ENCODE measurements around the gene PWWP2B. TPM values are rescaled to one million over a fixed set of nuclear protein-coding genes. Genes with fewer than 3 reads are reported as not detected.
A peak's percentile ranks its signal among the peaks of the same experiment; 100 is the strongest.

Gene PWWP2B
- total and polyA plus RNA-seq, 2 of the 4 experiments (the other 2 are of a cell fraction), result 1.7 to 2.2 TPM

DNA sequence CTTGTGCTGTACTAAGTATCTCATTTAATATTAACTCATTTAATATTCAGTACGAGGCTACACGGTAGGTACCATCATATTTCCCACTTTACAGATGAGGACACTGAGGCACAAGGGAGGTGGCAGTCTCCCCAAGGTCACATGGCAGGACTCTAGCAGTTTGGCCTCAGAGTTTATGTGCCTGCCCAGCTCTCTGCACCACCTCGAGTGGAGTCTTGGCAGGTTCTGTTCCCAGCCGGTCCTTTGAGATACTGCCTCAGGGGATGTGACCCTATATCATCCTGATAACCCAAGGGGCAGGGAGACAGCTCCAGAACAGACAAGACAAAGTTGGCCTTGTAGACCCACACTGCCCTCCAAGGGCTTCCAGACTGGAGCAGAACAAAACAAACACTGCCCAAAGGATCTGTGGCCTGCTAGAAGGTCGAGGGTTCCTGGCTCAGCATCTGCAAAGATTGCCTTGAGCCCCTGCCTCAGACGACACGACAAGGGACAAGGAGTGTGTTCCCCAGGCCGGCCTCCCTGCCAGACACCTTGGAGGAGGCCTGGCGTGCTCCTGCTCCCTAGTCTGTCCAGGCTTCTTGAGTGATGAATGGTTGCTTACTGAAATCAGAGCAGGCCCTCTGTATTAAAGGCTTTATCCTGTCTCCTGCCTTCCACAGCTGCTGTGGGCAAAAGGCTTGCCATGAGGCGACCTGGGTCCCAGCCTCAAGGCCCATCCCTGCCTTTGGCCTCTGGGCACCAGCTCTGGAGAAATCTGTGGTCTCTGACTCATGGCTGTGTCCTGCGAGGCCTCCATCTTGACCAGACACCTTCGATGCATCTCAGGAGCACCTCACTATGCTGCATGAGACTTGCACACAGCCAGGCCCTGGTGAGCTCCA is 3.9 kb upstream of the PWWP2B start:
- in situ Hi-C loops (cut with MboI; ENCODE audit: low sequenced_read_pairs) (loop anchor here (5.0 to 10.0 kb wide), 2 partner anchors 59 to 242 kb away; no protein-coding TSS in a partner anchor), intact Hi-C loops (cut with micrococcal nuclease) (loop anchor here (5.0 kb wide), 1 partner anchor 244 kb away; no protein-coding TSS in a partner anchor), dilution Hi-C loops (cut with HindIII; ENCODE audit: low sequenced_read_pairs, unreplicated experiment) (no loop called here)
- Histone ChIP-seq H2BK120ac (ENCODE audit: low read depth, low read length) (no peak overlapping the region), H3K79me1 (ENCODE audit: low read depth in 1 of 2, low read length in 2 of 2) (peaks cover 0 to 7% of the 10 kb centered on the region in 2 experiments; a peak in 2 of 4 replicates), H3K14ac (replicated peaks; ENCODE audit: low read depth, low read length) (no peak overlapping the region), H4K91ac (ENCODE audit: insufficient read depth, low read depth, low read length) (no peak overlapping the region), H2AK9ac (replicated peaks; ENCODE audit: low read depth, low read length, poor library complexity) (peak overlapping the region; percentile 33), H3K4me3 (ENCODE audit: insufficient read depth, low read depth, low read length) (no peak overlapping the region), H3K4ac (ENCODE audit: low read depth, low read length) (peak overlapping the region; percentile 7; the same call in 1 of the 2 replicates), H4K20me1 (ENCODE audit: insufficient read depth, low read length) (0 out of 2 replicates have a peak, but pooled peaks cover 2% of the 10 kb centered on the region), H2AFZ (replicated peaks; ENCODE audit: low read length, poor library complexity) (peak overlapping the region; percentile 13), H2BK20ac (ENCODE audit: low read depth, low read length) (no peak overlapping the region), H3K9me3 (ENCODE audit: control insufficient read depth, insufficient read depth, low read length) (no peaks in the 10 kb centered on the region), H3K27me3 (ENCODE audit: control insufficient read depth, insufficient read depth, low read length) (peaks cover 3% of the 10 kb centered on the region; the same call in 1 of the 2 replicates), H3K9me1 (ENCODE audit: insufficient read depth, low read length) (peaks cover 11% of the 10 kb centered on the region; the same call in 1 of the 2 replicates), H4K5ac (ENCODE audit: low read depth, low read length) (no peak overlapping the region), H3K18ac (ENCODE audit: low read depth, low read length) (no peak overlapping the region), H3K9ac (ENCODE audit: low read depth, low read length) (no peak overlapping the region), H3K4me2 (ENCODE audit: low read depth, low read length) (no peak overlapping the region), H3K36me3 (ENCODE audit: control insufficient read depth, insufficient read depth, low read length) (no peaks in the 10 kb centered on the region), H3K4me1 (ENCODE audit: control insufficient read depth, insufficient read depth, low read length) (peaks cover 15% of the 10 kb centered on the region), H2BK15ac (ENCODE audit: low read depth, low read length) (no peak overlapping the region), H4K8ac (ENCODE audit: low read depth in 2 of 2, low read length in 2 of 2) (no peak overlapping the region), H2BK5ac (ENCODE audit: low read depth, low read length, poor library complexity, severe bottlenecking) (no peak overlapping the region), H3K27ac (ENCODE audit: insufficient read depth, low read length) (no peak overlapping the region), H3K23ac (ENCODE audit: low read depth, low read length) (no peak overlapping the region), H2AK5ac (ENCODE audit: low read depth, low read length) (no peak overlapping the region), H3K56ac (ENCODE audit: extremely low read depth, insufficient read depth, low read length) (no peak overlapping the region)
- DNase-seq, result peak; percentile 47
- no TSS peak for BruUV-seq (replicated peaks)
- ChIA-PET CTCF (interaction anchor here (1.0 kb wide), 1 partner anchor 12 kb away, joined by 4 read pairs; no protein-coding TSS in a partner anchor), POLR2A (ENCODE audit: unreplicated experiment) (no interaction called here)
- 61% methylated on average over 6 of the region's 12 CpGs; no CpG with 5 or more reads in 1 of the 2 experiments for WGBS, 2 experiments (ENCODE audit: extremely low coverage in 2 of 2, insufficient read length in 1 of 2)
- no peak for ATAC-seq (ENCODE audit: low read depth)
- TF ChIP-seq MAZ (IDR thresholded peaks at IDR 0.05; ENCODE audit: borderline replicate concordance, low read depth, low read length) (no peak), RFX5 (IDR thresholded peaks at IDR 0.05; ENCODE audit: low read depth, low read length) (no peak), POLR2A (IDR thresholded peaks at IDR 0.05; ENCODE audit: low read depth, low read length) (no peak), FOS (IDR thresholded peaks at IDR 0.05; ENCODE audit: low read depth, low read length) (no peak), NFE2L2 (IDR thresholded peaks at IDR 0.05; ENCODE audit: low read depth, low read length) (no peak), MXI1 (IDR thresholded peaks at IDR 0.05; ENCODE audit: borderline replicate concordance, low read depth, low read length) (no peak), RCOR1 (IDR thresholded peaks at IDR 0.05; ENCODE audit: insufficient replicate concordance, low read length) (no peak), MAFK (IDR thresholded peaks at IDR 0.05; ENCODE audit: low read depth, low read length) (no peak), BHLHE40 (IDR thresholded peaks at IDR 0.05; ENCODE audit: low read depth, low read length) (no peak), CHD1 (IDR thresholded peaks at IDR 0.05; ENCODE audit: low read depth, low read length) (no peak), CEBPB (IDR thresholded peaks at IDR 0.05; ENCODE audit: low read depth, low read length) (no peak)
- TF ChIP-seq, protein P1, sequence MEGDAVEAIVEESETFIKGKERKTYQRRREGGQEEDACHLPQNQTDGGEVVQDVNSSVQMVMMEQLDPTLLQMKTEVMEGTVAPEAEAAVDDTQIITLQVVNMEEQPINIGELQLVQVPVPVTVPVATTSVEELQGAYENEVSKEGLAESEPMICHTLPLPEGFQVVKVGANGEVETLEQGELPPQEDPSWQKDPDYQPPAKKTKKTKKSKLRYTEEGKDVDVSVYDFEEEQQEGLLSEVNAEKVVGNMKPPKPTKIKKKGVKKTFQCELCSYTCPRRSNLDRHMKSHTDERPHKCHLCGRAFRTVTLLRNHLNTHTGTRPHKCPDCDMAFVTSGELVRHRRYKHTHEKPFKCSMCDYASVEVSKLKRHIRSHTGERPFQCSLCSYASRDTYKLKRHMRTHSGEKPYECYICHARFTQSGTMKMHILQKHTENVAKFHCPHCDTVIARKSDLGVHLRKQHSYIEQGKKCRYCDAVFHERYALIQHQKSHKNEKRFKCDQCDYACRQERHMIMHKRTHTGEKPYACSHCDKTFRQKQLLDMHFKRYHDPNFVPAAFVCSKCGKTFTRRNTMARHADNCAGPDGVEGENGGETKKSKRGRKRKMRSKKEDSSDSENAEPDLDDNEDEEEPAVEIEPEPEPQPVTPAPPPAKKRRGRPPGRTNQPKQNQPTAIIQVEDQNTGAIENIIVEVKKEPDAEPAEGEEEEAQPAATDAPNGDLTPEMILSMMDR (conservative IDR thresholded peaks at IDR 0.05; ENCODE audit: low read depth, low read length), result no peak
- TF ChIP-seq, protein P2, sequence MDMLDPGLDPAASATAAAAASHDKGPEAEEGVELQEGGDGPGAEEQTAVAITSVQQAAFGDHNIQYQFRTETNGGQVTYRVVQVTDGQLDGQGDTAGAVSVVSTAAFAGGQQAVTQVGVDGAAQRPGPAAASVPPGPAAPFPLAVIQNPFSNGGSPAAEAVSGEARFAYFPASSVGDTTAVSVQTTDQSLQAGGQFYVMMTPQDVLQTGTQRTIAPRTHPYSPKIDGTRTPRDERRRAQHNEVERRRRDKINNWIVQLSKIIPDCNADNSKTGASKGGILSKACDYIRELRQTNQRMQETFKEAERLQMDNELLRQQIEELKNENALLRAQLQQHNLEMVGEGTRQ (IDR thresholded peaks at IDR 0.05; ENCODE audit: low read depth, low read length), result no peak
- TF ChIP-seq, protein P3, sequence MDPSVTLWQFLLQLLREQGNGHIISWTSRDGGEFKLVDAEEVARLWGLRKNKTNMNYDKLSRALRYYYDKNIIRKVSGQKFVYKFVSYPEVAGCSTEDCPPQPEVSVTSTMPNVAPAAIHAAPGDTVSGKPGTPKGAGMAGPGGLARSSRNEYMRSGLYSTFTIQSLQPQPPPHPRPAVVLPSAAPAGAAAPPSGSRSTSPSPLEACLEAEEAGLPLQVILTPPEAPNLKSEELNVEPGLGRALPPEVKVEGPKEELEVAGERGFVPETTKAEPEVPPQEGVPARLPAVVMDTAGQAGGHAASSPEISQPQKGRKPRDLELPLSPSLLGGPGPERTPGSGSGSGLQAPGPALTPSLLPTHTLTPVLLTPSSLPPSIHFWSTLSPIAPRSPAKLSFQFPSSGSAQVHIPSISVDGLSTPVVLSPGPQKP (IDR thresholded peaks at IDR 0.05; ENCODE audit: borderline replicate concordance, low read depth, low read length), result no peak

Data from IMR-90 (cell line).